GM12878 (cell line): Measurements from ENCODE around the gene SLC22A23. TPM values are rescaled to one million over a fixed set of nuclear protein-coding genes. Genes with fewer than 3 reads are reported as not detected.

Experiments used
- ATAC-seq: fragments of 200-7000 bp; cut with Tn5 transposase; 3 replicates; pipeline ENCODE4 v1.9.1; 2020; ENCODE audit warnings: mild to moderate bottlenecking, moderate library complexity
- BruUV-seq: library from RNA; stranded (reverse); fragments of 400-500 nt; replicated peaks from 2 replicates; lab custom pipeline; 2021; lab: Mats Ljungman, UMichigan
- CTCF ChIA-PET: fragments of 300-600 bp; sonication (Branson Sonifier 250); formaldehyde crosslinking; extraction: SDS; loops from one replicate; lab custom pipeline; 2021; ENCODE audit warnings: inconsistent platforms; lab: Yijun Ruan, JAX
- POLR2A ChIA-PET: fragments of 350-600 bp; formaldehyde crosslinking; extraction: SDS; loops from one replicate; lab custom pipeline; 2021; ENCODE audit warnings: inconsistent platforms; lab: Charles Lee
- RAD21 ChIA-PET: fragments of 300-600 bp; sonication (Branson Sonifier 250); formaldehyde crosslinking; loops from one replicate; lab custom pipeline; 2023; ENCODE audit warnings: antibody characterized with exemption; ENCODE audit not compliant: unreplicated experiment; lab: Charles Lee
- SMC1A ChIA-PET: fragments of 300-600 bp; sonication (Branson Sonifier 250); formaldehyde crosslinking; loops from one replicate; lab custom pipeline; 2023; ENCODE audit not compliant: unreplicated experiment, uncharacterized antibody; lab: Charles Lee
- DNase-seq: peaks from one replicate; pipeline ENCODE4 v3.0.0-alpha.2; 2011; ENCODE audit warnings: low read depth, low spot score
- FAIRE-seq: peaks from 3 replicates; lab custom pipeline; 2011; peaks lifted over from hg19 to GRCh38; lab: Jason Lieb, UNC
- H2AFZ ChIP-seq: 2 replicates; pipeline ENCODE4 v1.6.0; 2011; ENCODE audit warnings: low read depth, low read length, control low read depth; ENCODE audit not compliant: control insufficient read depth
- H3K27ac ChIP-seq: 2 replicates; pipeline ENCODE4 v1.5.1; 2011; ENCODE audit warnings: control low read depth; ENCODE audit not compliant: control insufficient read depth, insufficient read depth
- H3K27me3 ChIP-seq, 2 experiments: replicated peaks in 1 of 2; 2 replicates each; pipeline versions ENCODE4 v1.6.0 to v1.6.1; 2011; ENCODE audit warnings: low read length in 1 of 2; ENCODE audit not compliant: control insufficient read depth in 2 of 2, insufficient read depth in 2 of 2
- H3K36me3 ChIP-seq, 2 experiments: 2 replicates each; pipeline ENCODE4 v1.5.1; 2011; ENCODE audit warnings: low read length in 1 of 2; ENCODE audit not compliant: control insufficient read depth in 2 of 2, insufficient read depth in 2 of 2
- H3K4me1 ChIP-seq: 2 replicates; pipeline ENCODE4 v1.6.1; 2011; ENCODE audit warnings: mild to moderate bottlenecking, low read length, moderate library complexity, mixed read lengths; ENCODE audit not compliant: control insufficient read depth, insufficient read depth
- H3K4me2 ChIP-seq: 2 replicates; pipeline ENCODE4 v1.6.0; 2011; ENCODE audit warnings: control low read depth; ENCODE audit not compliant: control insufficient read depth, insufficient read depth
- H3K4me3 ChIP-seq: fragments of 200-600 bp; sonication (generic); 2 replicates; pipeline ENCODE4 v1.5.1; 2016
- H3K79me2 ChIP-seq: 2 replicates; pipeline ENCODE4 v1.6.0; 2011; ENCODE audit warnings: low read length; ENCODE audit not compliant: control insufficient read depth, insufficient read depth
- H3K9ac ChIP-seq: 2 replicates; pipeline ENCODE4 v1.8.0; 2011; ENCODE audit warnings: low read length, control low read depth, mixed read lengths; ENCODE audit not compliant: control insufficient read depth, insufficient read depth
- H3K9me3 ChIP-seq: replicated peaks from 3 replicates; pipeline ENCODE4 v1.5.1; 2011; ENCODE audit warnings: mild to moderate bottlenecking, low read length; ENCODE audit not compliant: control insufficient read depth, insufficient read depth
- H4K20me1 ChIP-seq: 2 replicates; pipeline ENCODE4 v1.6.0; 2011; ENCODE audit not compliant: control insufficient read depth, insufficient read depth
- STAT1 ChIP-seq: fragments of 450-650 bp; conservative IDR thresholded peaks from 2 replicates; pipeline ENCODE4 v1.6.1; 2014; ENCODE audit warnings: antibody characterized with exemption, mild to moderate bottlenecking
- ZNF687 ChIP-seq: fragments of 450-650 bp; IDR thresholded peaks from 2 replicates; pipeline ENCODE4 v1.6.1; 2017; ENCODE audit warnings: mild to moderate bottlenecking, moderate library complexity
- WGBS: methylation state at CpG from one replicate; pipeline ENCODE4 v1.1.6; 2016; ENCODE audit warnings: low lambda C conversion rate; ENCODE audit not compliant: insufficient replicate concordance, insufficient coverage; ENCODE audit errors: missing lambda C conversion rate; 5-methylcytosine and 5-hydroxymethylcytosine counted together
- in situ Hi-C: fragments of 300-500 bp; cut with MboI; formaldehyde crosslinking; loops from 9 replicates; pipeline ENCODE4 v1.14.3; 2018; ENCODE audit warnings: mixed read lengths
- intact Hi-C: fragments of 100-400 bp; cut with micrococcal nuclease; formaldehyde crosslinking; loops from one replicate; pipeline ENCODE4 v1.14.2; 2022; ENCODE audit not compliant: unreplicated experiment
- polyA plus RNA-seq, 11 experiments: library from polyadenylated mRNA; depleted of rRNA in 4 of 11; unstranded in 6 of 11; stranded (reverse) in 5 of 11; fragments of >200 nt; fragmentation: Nextera tagmentation in 4 of 11; fragmentation: Illumina TruSeq in 1 of 11; extraction: Ambion mirVana in 4 of 11; extraction: Trizol in 1 of 11; gene quantifications; 1 replicate in 1 of 11; 2 replicates in 10 of 11; pipeline versions ENCODE4 v1.2.1 to v1.2.3, GENCODE V29; 2011 to 2016; ENCODE audit warnings: inconsistent platforms in 2 of 11, missing spikeins in 2 of 11, low read depth in 1 of 11
- total RNA-seq, 4 experiments: library from RNA; depleted of rRNA in 3 of 4; stranded (reverse); fragments of >200 nt in 3 of 4; fragmentation: Illumina TruSeq in 1 of 4; extraction: Trizol in 1 of 4; gene quantifications; 2 replicates each; pipeline versions ENCODE4 v1.2.1 to v1.2.3, GENCODE V29; 2013 to 2021

SLC22A23 gene
- total and polyA plus RNA-seq, 10 of the 15 experiments (the other 5 are each of a cell fraction or from before 2014, with no cell fraction given), result 0.20 to 2.4 (median 0.74) TPM

- 4% methylated on average over 6 of the region's 6 CpGs for WGBS
- intact Hi-C loops (loop anchor here (5.0 kb wide), 1 partner anchor 49 kb away; no protein-coding TSS in a partner anchor), in situ Hi-C loops (no loop called here)
- Histone ChIP-seq H3K4me2 (no peak overlapping the region), H3K27me3 (no peaks in the 10 kb centered on the region), H3K79me2 (no peaks in the 10 kb centered on the region), H3K4me1 (peaks cover 49% of the 10 kb centered on the region), H4K20me1 (no peaks in the 10 kb centered on the region), H2AFZ (peak overlapping the region; percentile 15; the same call in 1 of the 2 replicates), H3K4me3 (no peak overlapping the region), H3K27ac (no peak overlapping the region; the same call in 1 of the 2 replicates), H3K9ac (no peak overlapping the region), H3K36me3 (no peaks in the 10 kb centered on the region), H3K9me3 (no peaks in the 10 kb centered on the region)
- peak; percentile 29; the same call in 1 of the 2 replicates for TF ChIP-seq ZNF687
- no peak for TF ChIP-seq STAT1
- DNase-seq (no peak), ATAC-seq (peak; percentile 23; the same call in 2 of the 3 replicates), FAIRE-seq (no peak)
- CTCF ChIA-PET, result interaction anchor here (0.7 to 3.8 kb wide), 11 partner anchors 9 to 100 kb away, joined by 3 to 16 read pairs (median 4); no protein-coding TSS in a partner anchor
- RAD21 ChIA-PET, result interaction anchor here (0.7 to 2.9 kb wide), 13 partner anchors 10 to 101 kb away, joined by 3 to 21 read pairs (median 4); no protein-coding TSS in a partner anchor
- BruUV-seq, result no TSS peak
- POLR2A ChIA-PET, result interaction anchor here (0.8 to 3.0 kb wide), 5 partner anchors 10 to 56 kb away, joined by 3 to 17 read pairs (median 5); no protein-coding TSS in a partner anchor
- SMC1A ChIA-PET, result interaction anchor here (0.6 to 6.5 kb wide), 12 partner anchors 11 to 199 kb away, joined by 3 to 103 read pairs (median 6); no protein-coding TSS in a partner anchor
Measured at GRCh38 chr6:3381233-3381921, 75.5 kb downstream of the SLC22A23 start.
